Activated T-cell treated with anti-CD3 and anti-CD28 coated beads for 24 hours (primary cell): ENCODE data around the gene SLC34A1.

Source experiments
- DNase-seq: peaks from one replicate; pipeline ENCODE4 v3.0.0-alpha.2; 2020; ENCODE audit warnings: low read depth

Gene SLC34A1

GRCh38 chr5:177446200-177447065 lies 62.2 kb downstream of the SLC34A1 start, which contains the start of gene PRR7:
TSS of gene PRR7 (plus strand) at chr5:177446814. CDS start at chr5:177455068, 8,254 bp downstream.
- DNase-seq = peak; percentile 62

GRCh38 chr5:177447066-177447610 lies 62.9 kb downstream of the SLC34A1 start:
- DNase-seq = peak; percentile 56

- no peak for DNase-seq
Measured at GRCh38 chr5:177447611-177448243, 63.5 kb downstream of the SLC34A1 start.
